GM12801 (cell line): ENCODE data around the gene GPRC6A.

Experiments used
- CTCF ChIP-seq: IDR thresholded peaks from one replicate; pipeline ENCODE4 v1.5.1; 2011; ENCODE audit warnings: control low read depth; ENCODE audit not compliant: insufficient read length; ENCODE audit errors: extremely low read depth

GPRC6A gene

DNA sequence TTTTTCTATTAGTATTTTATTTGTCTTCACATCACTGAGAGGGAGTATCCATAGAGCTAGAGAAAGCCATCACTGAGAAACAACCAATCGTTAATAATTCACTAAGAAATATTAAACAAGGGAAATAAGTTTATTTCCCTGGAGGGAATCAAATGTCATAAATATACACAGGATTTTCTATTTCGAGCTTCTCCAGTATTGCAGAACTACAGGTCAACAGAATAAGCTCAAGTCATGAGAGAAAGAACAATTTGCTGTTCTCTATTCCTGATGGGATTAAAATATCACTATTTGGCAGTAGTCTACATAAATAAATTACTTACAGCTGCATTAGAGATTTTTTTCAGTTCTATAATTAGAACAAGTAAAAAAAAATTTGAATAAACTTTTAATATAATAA, 61.2 kb downstream of the GPRC6A start:
- no peak for TF ChIP-seq CTCF

- no peak for TF ChIP-seq CTCF
Measured at GRCh38 chr6:116766506-116767176, 62.2 kb downstream of the GPRC6A start.

GRCh38 chr6:116764961-116765841, 63.7 kb downstream of the GPRC6A start, which contains the start of gene FAM162B:
Gene FAM162B (minus strand): TSS chr6:116765719. CDS start chr6:116765576, 143 bp downstream.
- TF ChIP-seq CTCF = no peak

- no peak for TF ChIP-seq CTCF
Measured at GRCh38 chr6:116764629-116764960, 64.3 kb downstream of the GPRC6A start.

DNA sequence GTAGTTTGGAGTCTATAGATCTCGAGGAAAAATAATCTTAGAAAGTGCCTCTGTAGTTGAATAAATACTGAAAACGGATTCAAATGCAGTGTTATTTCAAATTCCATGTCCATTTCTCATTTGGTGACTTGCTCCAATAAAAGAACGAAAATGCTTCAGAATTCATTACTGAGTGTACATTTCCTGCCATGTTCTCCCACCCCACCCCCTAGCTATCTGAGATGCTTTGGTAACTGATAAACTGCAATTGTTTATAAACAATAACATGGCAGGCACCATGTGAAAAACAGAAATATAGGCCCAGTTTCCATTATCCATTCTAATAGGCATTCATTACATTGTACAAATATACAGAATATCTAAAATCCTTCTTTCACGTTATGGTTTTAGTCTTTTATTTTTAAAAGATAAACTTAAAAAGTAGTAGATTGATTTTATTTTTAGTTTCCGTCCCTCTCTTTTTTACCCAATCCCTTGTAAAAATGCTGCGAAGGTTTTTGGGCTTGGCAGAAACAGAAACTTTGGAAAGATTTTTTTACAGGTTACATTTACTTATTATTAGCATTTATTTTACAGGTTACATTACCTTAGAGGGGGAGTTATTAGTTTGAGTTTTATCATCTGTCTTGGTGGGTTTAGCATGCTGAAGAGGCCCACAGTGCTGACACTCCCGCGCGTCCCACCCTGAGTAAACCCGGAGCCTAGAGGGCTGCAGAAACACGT, 64.8 kb downstream of the GPRC6A start:
- no peak for TF ChIP-seq CTCF

DNA sequence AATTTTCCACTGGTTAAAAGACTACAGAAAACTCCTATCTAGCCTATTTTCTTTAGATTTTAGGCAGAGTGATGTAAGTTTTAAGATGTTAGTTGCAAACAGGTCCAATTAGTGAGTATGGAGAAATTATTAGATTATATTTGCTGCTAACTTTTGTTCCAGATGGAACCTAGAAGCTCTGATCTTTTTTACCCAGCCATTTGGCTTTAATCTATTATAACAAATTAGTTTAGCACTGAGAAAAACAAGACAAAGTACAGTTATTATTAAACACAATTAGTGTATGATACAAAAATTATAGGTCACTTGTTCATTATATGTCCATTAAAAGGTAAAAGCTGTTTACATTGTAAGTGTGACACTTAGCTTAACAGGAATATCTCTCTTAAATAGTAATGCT, 65.8 kb downstream of the GPRC6A start:
- TF ChIP-seq CTCF = no peak

- no peak for TF ChIP-seq CTCF
Measured at GRCh38 chr6:116762235-116762634, 66.6 kb downstream of the GPRC6A start.
